Astrocyte of the spinal cord (primary cell): Measurements from ENCODE around the gene PTPRN2.

Source experiments
- DNase-seq: peaks from one replicate; pipeline ENCODE4 v3.0.0; 2011; ENCODE audit warnings: low read depth, low spot score
- H3K4me3 ChIP-seq: 2 replicates; pipeline ENCODE4 v1.5.1; 2011; ENCODE audit warnings: low read depth, mild to moderate bottlenecking, low read length, moderate library complexity
- in situ Hi-C: cut with HindIII; loops from 2 replicates; pipeline ENCODE4 v1.10.0; 2017; ENCODE audit warnings: low sequenced_read_pairs
- TF ChIP-seq, protein P1 (sequence below): IDR thresholded peaks from 2 replicates; pipeline ENCODE4 v1.5.1; 2012; ENCODE audit warnings: low read depth, mild to moderate bottlenecking, low read length, inconsistent platforms

The PTPRN2 gene

DNA sequence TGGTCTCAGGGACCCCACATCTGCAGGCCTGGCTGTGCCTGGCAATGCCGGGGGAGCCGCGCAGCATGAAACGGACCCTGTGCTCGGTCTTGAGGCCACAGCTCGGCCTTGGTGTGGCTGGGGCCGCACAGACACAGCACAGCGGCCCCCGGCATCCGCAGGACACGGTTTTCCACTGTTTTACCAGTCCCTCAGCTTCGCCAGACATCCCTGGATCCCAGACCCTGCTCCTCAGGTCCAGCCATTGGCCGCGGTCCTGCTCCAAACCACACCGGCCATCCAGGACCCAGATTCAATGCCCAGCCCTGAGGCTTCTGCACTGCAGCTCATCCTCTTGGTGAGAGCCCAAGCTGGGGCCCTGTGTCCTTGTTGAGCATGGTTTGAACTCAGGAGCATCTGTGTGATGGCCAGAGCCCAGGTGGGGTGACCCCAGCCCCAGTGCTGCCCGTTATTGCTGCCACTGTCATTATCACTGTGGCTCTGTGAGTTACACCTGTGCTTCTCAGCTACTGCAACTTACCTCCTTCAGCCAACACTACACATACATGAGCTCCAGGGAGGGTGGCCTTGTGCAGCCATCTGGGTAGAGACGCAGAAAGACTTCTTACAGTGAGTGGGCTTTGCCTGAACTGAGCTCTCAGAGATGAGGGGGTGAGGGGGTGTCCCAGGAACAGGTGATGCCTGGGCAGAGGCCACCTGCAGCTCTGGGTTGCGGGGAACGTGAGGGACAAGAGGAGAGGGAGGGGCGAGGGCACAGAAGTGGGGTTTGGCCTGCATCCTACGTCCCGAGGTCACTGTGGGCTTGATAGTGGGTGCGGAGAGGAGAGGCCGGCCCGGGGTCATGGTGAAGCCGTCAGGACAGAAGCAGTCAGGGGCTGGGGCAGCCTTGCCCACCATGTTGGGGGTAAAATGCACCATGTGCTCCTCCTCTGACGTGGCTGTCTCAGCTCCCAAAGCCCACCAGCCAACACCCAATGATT, 567.6 kb downstream of the PTPRN2 start:
- no peak for DNase-seq
- TF ChIP-seq, protein P1, sequence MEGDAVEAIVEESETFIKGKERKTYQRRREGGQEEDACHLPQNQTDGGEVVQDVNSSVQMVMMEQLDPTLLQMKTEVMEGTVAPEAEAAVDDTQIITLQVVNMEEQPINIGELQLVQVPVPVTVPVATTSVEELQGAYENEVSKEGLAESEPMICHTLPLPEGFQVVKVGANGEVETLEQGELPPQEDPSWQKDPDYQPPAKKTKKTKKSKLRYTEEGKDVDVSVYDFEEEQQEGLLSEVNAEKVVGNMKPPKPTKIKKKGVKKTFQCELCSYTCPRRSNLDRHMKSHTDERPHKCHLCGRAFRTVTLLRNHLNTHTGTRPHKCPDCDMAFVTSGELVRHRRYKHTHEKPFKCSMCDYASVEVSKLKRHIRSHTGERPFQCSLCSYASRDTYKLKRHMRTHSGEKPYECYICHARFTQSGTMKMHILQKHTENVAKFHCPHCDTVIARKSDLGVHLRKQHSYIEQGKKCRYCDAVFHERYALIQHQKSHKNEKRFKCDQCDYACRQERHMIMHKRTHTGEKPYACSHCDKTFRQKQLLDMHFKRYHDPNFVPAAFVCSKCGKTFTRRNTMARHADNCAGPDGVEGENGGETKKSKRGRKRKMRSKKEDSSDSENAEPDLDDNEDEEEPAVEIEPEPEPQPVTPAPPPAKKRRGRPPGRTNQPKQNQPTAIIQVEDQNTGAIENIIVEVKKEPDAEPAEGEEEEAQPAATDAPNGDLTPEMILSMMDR = no peak
- in situ Hi-C loops = no loop called here
- H3K4me3 ChIP-seq = no peak overlapping the region

DNA sequence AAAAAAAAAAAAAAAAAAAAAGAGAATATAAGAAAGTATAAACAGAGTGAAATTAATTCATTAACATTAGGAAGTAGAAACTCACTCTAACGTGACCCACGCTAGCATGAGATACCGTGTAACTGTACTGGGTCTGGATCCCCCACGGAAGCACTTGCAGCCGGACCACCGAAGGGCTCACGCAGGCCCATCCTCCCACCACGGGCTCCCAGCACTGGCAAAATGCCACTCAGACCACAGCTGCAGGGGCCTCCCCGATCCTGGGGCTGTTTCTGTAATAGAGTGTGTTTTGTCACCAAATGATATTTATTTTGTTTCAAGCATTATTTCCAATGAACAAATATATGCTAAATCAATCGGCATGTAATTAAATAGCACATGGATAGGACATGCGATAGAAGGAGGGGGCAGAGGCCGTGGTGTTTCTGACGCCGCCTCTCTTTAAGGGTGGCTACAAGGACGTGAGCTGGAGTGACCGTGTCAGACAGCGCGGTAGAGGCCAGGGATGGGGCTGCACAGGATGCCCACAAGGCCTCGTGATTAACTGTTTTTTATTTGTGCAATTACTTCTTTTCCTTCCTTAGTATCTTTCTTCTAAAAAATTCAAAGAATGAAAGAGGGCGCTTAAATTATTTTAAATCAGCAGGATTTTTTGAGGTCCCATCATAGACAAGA, 568.5 kb downstream of the PTPRN2 start:
- no peak overlapping the region for H3K4me3 ChIP-seq
- TF ChIP-seq, protein P1 = no peak
- in situ Hi-C loops = no loop called here
- no peak for DNase-seq

DNA sequence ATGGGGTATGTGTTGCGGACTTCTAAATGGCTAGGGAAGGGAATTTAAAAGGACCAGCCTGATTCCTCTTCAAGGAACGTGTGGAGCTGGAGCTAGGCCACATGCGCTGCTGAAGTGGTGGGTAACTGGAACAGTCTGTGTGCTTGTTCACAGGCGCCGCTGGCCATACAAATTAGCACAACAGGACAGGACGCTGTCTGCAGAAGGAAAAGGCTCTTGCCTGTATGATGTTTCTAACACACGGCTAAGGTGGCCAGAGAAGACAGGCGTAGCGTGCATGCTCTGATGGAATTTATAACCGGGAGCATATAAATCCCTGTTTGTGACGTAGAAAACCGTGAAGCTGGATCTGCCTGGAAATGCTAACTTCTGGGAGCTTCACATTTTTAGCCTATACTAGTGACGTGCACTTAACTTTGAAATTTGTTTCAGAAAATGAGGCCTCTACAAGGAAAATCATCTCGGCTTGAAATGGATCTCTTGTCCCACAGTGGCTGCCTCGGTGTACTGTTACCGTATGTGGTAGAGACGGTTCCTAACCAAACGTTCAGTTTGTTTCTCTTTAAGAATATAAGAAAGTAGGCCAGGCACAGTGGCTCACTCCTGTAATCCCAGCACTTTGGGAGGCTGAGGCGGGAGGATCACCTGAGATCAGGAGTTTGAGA, 569.4 kb downstream of the PTPRN2 start:
- TF ChIP-seq, protein P1 = no peak
- DNase-seq = no peak
- in situ Hi-C loops = no loop called here
- no peak overlapping the region for H3K4me3 ChIP-seq

DNA sequence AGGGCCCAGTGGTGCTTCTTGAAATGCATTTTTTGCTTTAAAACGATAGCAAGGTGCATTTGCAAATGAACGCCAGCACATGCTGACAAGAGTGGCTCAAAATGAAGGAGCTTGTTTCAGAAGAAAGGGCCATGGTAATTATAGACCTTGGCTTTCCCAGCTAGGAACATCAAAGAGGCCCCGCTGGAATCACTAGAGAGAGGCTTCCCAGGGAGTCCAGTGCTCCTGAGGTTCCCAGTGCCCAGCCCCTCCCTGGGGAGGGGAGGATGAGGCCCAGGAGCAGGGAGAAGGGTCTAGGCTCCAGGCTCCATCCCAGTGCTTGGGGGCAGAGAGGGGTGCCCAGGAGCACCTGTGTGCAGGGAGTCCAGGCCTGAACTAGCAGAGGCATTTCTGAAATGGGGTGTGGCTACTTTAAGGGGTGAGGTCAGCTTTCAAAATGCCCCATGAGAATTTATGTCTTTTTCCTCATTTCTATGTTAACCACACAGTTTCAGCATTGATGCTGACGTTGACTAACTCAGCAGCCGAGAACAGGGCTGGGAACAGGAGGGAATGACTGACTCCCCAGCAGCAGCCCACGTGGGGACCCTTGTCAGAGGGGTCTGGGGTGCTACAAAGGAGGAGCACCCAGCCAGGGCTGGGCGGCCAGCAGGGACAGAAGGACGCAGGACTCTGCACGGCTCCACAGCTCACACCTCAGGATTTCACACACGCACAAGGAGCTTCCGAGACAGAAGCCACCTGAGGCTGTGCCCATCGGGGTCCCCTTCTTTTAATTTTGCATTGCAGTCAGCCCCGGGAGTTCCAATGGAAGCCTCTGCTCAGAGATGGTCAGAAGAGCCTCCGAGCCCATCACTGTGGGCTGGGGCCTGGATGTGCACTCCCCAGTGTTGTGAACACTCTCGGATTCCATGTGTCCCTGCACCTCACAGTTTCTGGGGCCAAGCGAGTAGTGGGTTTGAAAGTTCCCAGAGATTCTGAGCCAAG, 570.2 kb downstream of the PTPRN2 start:
- DNase-seq = no peak
- TF ChIP-seq, protein P1 = no peak
- no peak overlapping the region for H3K4me3 ChIP-seq
- in situ Hi-C loops = no loop called here

DNA sequence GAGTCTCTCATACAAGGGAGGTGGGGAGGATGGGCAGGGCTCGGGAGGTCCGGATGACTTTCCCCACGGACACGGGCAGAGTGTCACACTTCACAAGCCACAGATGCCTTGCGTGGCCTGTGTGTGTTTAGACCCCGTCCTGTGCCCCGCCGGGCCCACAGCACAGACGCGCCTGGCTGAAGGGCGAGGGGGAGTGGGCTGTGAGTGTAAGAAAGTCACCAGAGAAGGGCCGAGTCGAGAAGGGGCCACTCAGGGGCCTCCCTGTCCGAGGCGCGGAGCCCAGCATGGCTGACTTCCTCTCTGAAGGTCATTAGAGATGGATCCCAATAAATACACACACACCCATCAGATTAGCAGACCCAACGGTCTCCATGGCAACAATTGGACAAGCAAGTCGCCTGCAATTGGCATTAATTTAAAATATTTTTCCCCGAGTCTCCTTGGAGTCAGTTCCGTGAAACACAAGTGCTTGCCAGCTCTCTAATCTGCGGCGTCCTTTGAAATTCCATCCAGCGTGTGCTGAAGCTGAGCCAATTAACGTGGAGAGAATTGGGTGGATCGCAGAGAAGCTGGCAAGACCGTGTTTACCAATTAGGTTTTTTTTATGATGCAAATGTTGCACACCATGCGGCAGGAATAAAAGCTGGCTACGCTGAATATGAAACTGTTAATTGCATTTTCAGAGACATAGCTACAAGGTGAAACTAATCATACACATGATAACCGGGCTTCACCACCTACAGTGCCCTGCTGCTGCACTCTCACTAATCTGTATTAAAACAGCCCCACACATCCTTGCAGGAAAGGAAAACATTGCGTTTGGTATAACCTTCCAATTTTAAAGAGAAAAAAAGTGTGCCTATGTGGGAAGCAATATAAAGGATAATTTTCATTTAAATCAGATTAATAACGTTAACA, 571.2 kb downstream of the PTPRN2 start:
- DNase-seq = no peak
- in situ Hi-C loops = no loop called here
- TF ChIP-seq, protein P1 = no peak
- H3K4me3 ChIP-seq = no peak overlapping the region
